Measurements from ENCODE around the gene NSG1. TPM values are rescaled to one million over a fixed set of nuclear protein-coding genes. Genes with fewer than 3 reads are reported as not detected.

Gene NSG1
- total RNA-seq, 1 experiment from 2014 or later, result not detected

- BruUV-seq (replicated peaks), result no TSS peak
- Histone ChIP-seq H3K9me3 (ENCODE audit: control insufficient read depth, insufficient read depth, low read depth, low read length) (no peaks in the 10 kb centered on the region), H3K27me3 (ENCODE audit: control insufficient read depth, insufficient read depth, low read length) (peaks cover 2% of the 10 kb centered on the region; the same call in 1 of the 2 replicates)
These were observed 5.0 kb downstream of the NSG1 start for GRCh38 chr4:4391866-4392265.

GRCh38 chr4:4392501-4393183 is 5.7 kb downstream of the NSG1 start:
- intact Hi-C loops (cut with micrococcal nuclease; ENCODE audit: unreplicated experiment) (no loop called here), in situ Hi-C loops (cut with HindIII; ENCODE audit: low pct_unique_long_range_greater_than_20kb, low sequenced_read_pairs) (no loop called here)
- Histone ChIP-seq H3K27ac (ENCODE audit: low read length) (no peak overlapping the region), H3K4me3 (ENCODE audit: low read depth in 2 of 2, low read length in 2 of 2) (no peak overlapping the region), H3K9me3 (ENCODE audit: control insufficient read depth, insufficient read depth, low read depth, low read length) (no peaks in the 10 kb centered on the region), H3K27me3 (ENCODE audit: control insufficient read depth, insufficient read depth, low read length) (peaks cover 2% of the 10 kb centered on the region; the same call in 1 of the 2 replicates), H3K4me1 (ENCODE audit: control insufficient read depth, insufficient read depth, low read length) (no peaks in the 10 kb centered on the region), H3K36me3 (ENCODE audit: control insufficient read depth, insufficient read depth, low read length) (no peaks in the 10 kb centered on the region)
- CTCF ChIA-PET, result no interaction called here
- no TSS peak for BruUV-seq (replicated peaks)
- TF ChIP-seq TCF7L2 (IDR thresholded peaks at IDR 0.05; ENCODE audit: low read depth, low read length), result no peak
- ATAC-seq (no peak), DNase-seq (ENCODE audit: low read depth, low spot score) (no peak)
- POLR2A ChIA-PET, result no interaction called here

More at GRCh38 chr4:4391866-4392265, 5.0 kb downstream of the NSG1 start:
- in situ Hi-C loops (cut with HindIII; ENCODE audit: low pct_unique_long_range_greater_than_20kb, low sequenced_read_pairs) (no loop called here), intact Hi-C loops (cut with micrococcal nuclease; ENCODE audit: unreplicated experiment) (no loop called here)
- ChIA-PET CTCF (no interaction called here), POLR2A (no interaction called here)
- H3K4me1 ChIP-seq (ENCODE audit: control insufficient read depth, insufficient read depth, low read length), result no peaks in the 10 kb centered on the region
- DNase-seq (ENCODE audit: low read depth, low spot score) (no peak), ATAC-seq (no peak)
- TF ChIP-seq, protein P1, sequence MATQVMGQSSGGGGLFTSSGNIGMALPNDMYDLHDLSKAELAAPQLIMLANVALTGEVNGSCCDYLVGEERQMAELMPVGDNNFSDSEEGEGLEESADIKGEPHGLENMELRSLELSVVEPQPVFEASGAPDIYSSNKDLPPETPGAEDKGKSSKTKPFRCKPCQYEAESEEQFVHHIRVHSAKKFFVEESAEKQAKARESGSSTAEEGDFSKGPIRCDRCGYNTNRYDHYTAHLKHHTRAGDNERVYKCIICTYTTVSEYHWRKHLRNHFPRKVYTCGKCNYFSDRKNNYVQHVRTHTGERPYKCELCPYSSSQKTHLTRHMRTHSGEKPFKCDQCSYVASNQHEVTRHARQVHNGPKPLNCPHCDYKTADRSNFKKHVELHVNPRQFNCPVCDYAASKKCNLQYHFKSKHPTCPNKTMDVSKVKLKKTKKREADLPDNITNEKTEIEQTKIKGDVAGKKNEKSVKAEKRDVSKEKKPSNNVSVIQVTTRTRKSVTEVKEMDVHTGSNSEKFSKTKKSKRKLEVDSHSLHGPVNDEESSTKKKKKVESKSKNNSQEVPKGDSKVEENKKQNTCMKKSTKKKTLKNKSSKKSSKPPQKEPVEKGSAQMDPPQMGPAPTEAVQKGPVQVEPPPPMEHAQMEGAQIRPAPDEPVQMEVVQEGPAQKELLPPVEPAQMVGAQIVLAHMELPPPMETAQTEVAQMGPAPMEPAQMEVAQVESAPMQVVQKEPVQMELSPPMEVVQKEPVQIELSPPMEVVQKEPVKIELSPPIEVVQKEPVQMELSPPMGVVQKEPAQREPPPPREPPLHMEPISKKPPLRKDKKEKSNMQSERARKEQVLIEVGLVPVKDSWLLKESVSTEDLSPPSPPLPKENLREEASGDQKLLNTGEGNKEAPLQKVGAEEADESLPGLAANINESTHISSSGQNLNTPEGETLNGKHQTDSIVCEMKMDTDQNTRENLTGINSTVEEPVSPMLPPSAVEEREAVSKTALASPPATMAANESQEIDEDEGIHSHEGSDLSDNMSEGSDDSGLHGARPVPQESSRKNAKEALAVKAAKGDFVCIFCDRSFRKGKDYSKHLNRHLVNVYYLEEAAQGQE (IDR thresholded peaks at IDR 0.05; ENCODE audit: insufficient read depth in 1 of 2, low read depth in 2 of 2, low read length in 1 of 2), result no peak
- TF ChIP-seq TCF7L2 (IDR thresholded peaks at IDR 0.05; ENCODE audit: low read depth, low read length) (no peak), SIN3A (IDR thresholded peaks at IDR 0.05; ENCODE audit: borderline replicate concordance, insufficient read depth, low read depth, low read length) (no peak), POLR2AphosphoS5 (IDR thresholded peaks at IDR 0.05; ENCODE audit: low read depth, low read length) (no peak)
- TF ChIP-seq, protein P2, sequence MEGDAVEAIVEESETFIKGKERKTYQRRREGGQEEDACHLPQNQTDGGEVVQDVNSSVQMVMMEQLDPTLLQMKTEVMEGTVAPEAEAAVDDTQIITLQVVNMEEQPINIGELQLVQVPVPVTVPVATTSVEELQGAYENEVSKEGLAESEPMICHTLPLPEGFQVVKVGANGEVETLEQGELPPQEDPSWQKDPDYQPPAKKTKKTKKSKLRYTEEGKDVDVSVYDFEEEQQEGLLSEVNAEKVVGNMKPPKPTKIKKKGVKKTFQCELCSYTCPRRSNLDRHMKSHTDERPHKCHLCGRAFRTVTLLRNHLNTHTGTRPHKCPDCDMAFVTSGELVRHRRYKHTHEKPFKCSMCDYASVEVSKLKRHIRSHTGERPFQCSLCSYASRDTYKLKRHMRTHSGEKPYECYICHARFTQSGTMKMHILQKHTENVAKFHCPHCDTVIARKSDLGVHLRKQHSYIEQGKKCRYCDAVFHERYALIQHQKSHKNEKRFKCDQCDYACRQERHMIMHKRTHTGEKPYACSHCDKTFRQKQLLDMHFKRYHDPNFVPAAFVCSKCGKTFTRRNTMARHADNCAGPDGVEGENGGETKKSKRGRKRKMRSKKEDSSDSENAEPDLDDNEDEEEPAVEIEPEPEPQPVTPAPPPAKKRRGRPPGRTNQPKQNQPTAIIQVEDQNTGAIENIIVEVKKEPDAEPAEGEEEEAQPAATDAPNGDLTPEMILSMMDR (IDR thresholded peaks at IDR 0.05), result no peak
- no peak overlapping the region for H3K4me3 ChIP-seq (ENCODE audit: low read depth in 2 of 2, low read length in 2 of 2)
- H3K27ac ChIP-seq (ENCODE audit: low read length), result no peak overlapping the region
- no peaks in the 10 kb centered on the region for H3K36me3 ChIP-seq (ENCODE audit: control insufficient read depth, insufficient read depth, low read length)

- no peak overlapping the region for H3K27ac ChIP-seq (ENCODE audit: low read length)
- POLR2A ChIA-PET, result interaction anchor here (0.5 to 1.4 kb wide), 2 partner anchors 7 to 495 kb away, joined by 3 to 5 read pairs; partner anchors contain the start of gene NSG1
- no peaks in the 10 kb centered on the region; the same call in 1 of the 2 replicates for H3K27me3 ChIP-seq (ENCODE audit: control insufficient read depth, insufficient read depth, low read length)
- ATAC-seq (no peak), DNase-seq (ENCODE audit: low read depth, low spot score) (no peak)
- BruUV-seq (replicated peaks), result no TSS peak
- intact Hi-C loops (cut with micrococcal nuclease; ENCODE audit: unreplicated experiment), result no loop called here
- no peaks in the 10 kb centered on the region for H3K36me3 ChIP-seq (ENCODE audit: control insufficient read depth, insufficient read depth, low read length)
- no peaks in the 10 kb centered on the region for H3K4me1 ChIP-seq (ENCODE audit: control insufficient read depth, insufficient read depth, low read length)
- H3K4me3 ChIP-seq (ENCODE audit: low read depth in 2 of 2, low read length in 2 of 2), result no peak overlapping the region
- in situ Hi-C loops (cut with HindIII; ENCODE audit: low pct_unique_long_range_greater_than_20kb, low sequenced_read_pairs), result no loop called here
- CTCF ChIA-PET, result no interaction called here
- H3K9me3 ChIP-seq (ENCODE audit: control insufficient read depth, insufficient read depth, low read depth, low read length), result no peaks in the 10 kb centered on the region
- TF ChIP-seq SIN3A (IDR thresholded peaks at IDR 0.05; ENCODE audit: borderline replicate concordance, insufficient read depth, low read depth, low read length) (no peak), POLR2AphosphoS5 (IDR thresholded peaks at IDR 0.05; ENCODE audit: low read depth, low read length) (no peak), TCF7L2 (IDR thresholded peaks at IDR 0.05; ENCODE audit: low read depth, low read length) (no peak)
- TF ChIP-seq, protein P2 (IDR thresholded peaks at IDR 0.05), result no peak
- TF ChIP-seq, protein P1 (IDR thresholded peaks at IDR 0.05; ENCODE audit: insufficient read depth in 1 of 2, low read depth in 2 of 2, low read length in 1 of 2), result no peak
These were observed 7.7 kb downstream of the NSG1 start for GRCh38 chr4:4394644-4395043.
